HG02588 (cell line): ENCODE results near the gene CTNND2.

Experiments
- ATAC-seq: cut with Tn5 transposase; IDR thresholded peaks from one replicate; pipeline ENCODE4 v1.9.1; 2021; ENCODE audit warnings: mild to moderate bottlenecking, moderate library complexity; ENCODE audit not compliant: unreplicated experiment

The CTNND2 gene

DNA sequence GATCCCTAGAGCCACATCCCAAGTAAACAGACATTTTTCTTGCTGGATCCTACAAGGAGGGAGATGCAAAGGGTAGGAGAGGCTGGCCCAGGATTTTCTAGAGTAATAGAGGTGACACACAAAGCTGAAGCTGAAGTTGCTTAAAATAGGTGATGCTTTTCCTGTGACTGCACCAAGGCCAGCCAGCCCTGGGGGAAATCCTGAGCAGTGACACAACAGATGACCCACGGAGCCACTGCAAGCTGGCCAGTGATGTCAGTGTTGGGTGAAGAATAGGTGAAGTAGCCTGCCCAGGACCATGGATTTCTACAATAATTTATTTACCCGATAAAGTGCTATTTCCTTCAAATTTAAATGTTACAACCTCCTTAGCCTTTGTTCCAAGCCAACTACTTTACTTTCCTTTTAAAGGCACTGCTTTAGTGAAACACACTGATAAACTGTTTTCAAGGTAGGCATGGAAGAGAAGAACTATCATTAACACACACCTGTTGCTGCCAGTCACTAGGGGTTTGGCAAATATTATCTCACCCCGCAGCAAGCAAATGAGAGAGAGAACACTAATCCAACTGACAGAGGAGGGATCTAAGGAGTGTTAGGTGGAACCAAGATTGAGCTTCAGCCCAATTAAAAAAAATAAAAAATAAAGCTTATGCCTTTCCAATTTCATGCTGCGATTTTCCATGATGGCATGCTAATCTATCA is 123.5 kb downstream of the CTNND2 start:
- ATAC-seq: no peak

DNA sequence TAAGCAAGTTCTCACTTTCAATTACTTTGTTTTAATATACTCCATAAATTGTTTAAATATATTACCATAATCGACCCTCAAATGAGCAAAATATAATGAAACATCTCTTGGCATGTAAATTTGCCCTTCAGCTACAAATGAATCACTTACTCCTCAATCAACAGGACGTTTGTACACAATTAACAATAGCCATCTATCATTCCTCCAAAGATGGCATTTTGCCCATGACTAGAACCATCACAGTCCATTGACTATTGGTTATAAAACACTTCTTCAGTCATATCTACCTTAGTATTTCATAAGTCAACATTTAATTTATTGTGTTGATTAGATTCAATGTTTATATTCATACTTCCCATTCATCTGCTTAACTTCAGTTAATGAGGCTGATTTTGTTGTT is 127.2 kb downstream of the CTNND2 start:
- ATAC-seq: no peak

DNA sequence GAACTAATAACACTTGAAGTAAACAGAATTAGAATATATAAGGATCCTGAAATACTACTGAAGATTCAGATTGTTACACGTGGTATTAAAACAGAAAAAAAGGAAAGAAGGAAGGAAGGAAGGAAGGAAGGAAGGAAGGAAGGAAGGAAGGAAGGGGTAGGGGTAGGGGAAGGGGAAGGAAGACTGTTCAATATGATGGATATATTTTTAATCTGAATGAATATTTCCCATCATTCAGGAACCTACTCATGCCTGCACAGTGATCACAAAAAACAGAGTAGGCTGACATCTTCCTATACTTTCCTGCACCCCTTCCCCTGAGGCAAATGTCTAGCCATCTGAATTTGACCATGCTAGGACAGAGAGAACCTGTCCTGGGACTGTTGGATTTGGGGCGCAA is 133.9 kb downstream of the CTNND2 start:
- no peak for ATAC-seq

GRCh38 chr5:11760934-11761603 is 143.2 kb downstream of the CTNND2 start:
- ATAC-seq: no peak

DNA sequence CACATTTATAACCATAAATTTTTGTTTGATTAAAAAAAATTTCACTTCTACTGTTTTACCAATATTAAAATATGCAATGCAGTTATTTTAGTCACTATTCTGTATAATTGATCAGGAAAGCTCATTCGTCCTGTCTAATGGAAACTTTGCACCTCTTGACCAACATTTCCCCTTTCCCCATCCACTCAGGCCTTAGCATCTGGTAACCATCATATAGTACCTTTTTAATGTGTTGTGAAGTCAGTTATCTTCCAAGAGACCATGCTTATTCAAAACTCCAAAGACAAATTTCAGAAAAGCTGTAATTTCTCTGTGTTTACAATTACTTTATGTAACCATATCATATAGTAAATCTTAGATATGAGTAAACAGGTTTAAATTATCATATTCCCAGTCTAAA is 145.9 kb downstream of the CTNND2 start:
- ATAC-seq: no peak

DNA sequence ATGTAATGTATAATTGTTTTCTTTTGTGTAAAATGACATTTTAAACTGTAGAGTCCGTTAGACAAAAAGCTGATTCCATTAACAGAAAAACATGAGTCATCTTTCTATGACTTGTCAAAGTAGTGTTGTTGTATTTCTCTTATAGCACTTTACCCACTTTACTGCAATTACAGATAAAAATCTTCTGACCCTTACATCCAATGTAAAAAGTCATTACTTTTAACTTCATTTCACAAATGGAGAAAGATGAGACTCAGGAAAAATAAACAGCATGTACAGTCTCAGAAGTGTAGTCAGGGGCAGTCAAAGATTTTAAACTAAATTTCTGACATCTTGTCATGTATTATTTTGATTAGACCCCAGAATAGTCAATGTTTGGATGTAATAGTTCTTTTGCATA is 146.6 kb downstream of the CTNND2 start:
- no peak for ATAC-seq

DNA sequence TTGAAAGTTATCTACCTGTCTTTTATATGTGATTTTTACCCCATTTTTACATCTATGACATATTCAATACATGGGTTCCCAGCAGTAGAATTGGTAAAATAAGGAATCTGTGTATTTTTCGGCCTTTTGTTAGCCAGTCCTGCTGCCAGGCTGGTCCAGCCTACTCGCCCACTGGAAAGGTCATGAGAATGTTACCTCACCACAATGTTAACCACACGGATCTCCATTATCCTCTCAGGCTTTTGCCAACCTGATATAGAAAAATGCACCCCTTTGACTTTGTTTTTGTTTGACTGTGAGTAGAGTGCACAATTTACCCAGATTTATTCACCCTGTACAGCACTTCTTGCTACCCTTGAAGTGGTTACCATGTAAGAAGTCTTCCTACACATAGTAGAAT is 167.2 kb downstream of the CTNND2 start:
- ATAC-seq: no peak

- no peak for ATAC-seq
These were observed 169.9 kb downstream of the CTNND2 start for GRCh38 chr5:11734369-11734768.

DNA sequence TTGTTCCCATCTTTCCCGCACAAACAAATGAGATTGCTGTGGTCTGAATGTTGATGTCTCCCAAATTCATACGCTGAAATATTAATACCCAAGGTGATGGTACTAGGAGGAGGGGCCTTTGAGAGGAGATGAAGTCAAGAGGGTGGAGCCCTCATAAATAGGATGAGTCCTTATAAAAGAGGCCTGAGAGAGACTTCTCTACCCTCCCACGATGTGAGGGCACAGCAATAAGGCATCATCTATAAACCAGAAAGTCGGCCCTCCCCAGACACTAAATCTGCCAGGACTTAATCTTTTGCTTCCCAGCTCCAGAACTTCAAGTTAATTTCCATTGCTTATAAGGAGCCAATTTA is 170.4 kb downstream of the CTNND2 start:
- no peak for ATAC-seq

DNA sequence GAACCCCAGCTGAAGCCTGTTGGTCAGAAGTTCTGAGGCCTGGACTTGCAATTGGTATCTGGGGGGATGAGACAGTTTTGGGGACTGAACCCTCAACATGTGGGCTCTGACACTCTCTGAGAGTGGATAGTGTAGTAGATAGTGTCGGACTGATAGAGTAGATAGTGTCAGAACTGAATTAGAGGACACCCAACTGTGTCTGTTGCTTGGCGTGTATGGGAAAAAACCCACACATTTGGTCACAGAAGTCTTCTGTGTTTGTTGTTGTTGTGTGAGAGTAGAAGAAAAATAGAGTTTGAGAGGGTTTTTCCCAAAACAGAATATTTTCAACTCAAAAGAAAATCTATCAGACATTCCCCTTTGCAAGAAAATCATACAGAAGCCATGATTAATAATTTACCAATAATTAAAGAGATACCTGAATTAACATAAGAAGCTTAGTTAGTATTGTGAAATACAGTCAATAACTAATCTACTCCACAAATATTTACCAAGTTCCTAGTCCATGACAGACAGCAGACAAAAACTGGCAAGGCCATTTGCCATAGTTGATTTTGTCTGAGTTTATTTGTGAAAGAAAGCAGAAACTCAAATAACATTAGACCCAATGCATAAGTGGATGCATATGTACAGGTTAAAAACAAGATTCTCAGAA is 170.9 kb downstream of the CTNND2 start:
- ATAC-seq: no peak

DNA sequence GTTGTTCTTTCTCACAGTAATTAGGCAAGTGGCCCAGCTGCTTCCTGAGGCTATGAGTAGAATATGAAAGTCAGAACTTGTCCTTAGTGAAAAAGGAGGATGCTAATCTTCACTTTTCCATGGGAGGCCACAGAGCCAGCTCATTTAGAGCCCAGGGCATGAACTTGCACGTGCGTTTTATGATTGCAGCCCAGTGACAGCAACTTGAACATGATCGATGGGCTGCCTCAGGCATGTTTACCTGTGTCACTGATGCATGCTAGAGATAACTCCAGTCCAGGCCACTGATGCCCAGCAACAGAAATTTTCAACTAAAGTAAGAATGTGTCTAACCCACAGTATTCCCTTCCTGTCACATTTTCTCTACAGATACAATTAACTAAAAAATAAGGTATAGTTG is 179.3 kb downstream of the CTNND2 start:
- ATAC-seq: no peak

GRCh38 chr5:11719888-11720481 is 184.3 kb downstream of the CTNND2 start:
- ATAC-seq: no peak

DNA sequence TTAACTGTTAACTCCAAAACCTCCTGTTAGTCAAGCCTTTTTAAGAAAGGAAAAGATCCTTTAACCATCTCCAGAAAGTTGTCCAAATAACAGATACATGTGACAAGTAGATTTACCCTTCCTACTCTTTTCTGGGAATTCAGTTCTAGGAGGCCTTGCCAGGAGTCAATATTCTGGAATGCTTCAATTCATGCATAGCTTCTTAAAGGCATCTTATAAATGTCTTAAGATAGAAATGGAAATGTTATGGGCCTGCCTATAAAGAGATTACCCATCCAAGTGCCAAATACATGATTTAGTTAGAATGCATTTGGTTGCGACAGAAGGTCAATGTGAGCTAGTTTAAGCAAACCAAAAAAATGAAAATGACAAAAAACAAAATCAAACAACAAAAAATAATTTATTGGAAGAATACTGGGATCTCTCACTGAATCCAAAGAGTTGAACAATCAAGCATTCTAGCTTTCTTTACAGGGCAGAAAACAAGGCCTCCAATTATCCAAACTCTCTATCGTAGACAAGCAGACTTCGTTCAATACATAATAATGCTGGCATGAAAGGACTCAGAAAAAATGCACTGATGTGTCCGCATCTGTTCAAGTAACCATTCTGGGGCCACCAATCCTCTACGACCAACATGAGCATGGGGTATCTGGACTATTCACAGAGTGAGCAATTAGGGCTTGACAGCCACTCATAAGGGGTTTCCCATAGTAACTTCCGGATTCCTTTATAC is 188.6 kb downstream of the CTNND2 start:
- ATAC-seq: no peak

GRCh38 chr5:11711932-11712331 is 192.3 kb downstream of the CTNND2 start:
- ATAC-seq: no peak

- ATAC-seq: no peak
These were observed 195.2 kb downstream of the CTNND2 start for GRCh38 chr5:11709021-11709420.

GRCh38 chr5:11704916-11705315 is 199.3 kb downstream of the CTNND2 start:
- no peak for ATAC-seq

GRCh38 chr5:11700391-11700790 is 203.9 kb downstream of the CTNND2 start:
- ATAC-seq: no peak

DNA sequence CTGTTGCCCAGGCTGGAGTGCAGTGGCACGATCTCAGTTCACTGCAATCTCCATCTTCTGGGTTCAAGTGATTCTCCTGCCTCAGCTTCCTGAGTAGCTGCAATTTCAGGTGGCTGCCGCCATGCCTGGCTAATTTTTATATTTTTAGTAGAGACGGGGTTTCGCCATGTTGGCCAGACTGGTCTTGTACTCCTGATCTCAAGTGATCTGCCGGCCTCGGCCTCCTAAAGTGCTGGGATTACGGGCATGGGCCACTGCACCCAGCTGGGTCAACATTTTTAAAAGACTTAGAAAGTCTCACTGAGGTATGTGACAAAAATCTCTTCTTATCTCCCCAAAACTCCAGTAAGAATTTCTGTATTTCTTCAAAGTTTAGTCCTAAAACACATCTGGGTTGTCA is 211.6 kb downstream of the CTNND2 start:
- no peak for ATAC-seq

DNA sequence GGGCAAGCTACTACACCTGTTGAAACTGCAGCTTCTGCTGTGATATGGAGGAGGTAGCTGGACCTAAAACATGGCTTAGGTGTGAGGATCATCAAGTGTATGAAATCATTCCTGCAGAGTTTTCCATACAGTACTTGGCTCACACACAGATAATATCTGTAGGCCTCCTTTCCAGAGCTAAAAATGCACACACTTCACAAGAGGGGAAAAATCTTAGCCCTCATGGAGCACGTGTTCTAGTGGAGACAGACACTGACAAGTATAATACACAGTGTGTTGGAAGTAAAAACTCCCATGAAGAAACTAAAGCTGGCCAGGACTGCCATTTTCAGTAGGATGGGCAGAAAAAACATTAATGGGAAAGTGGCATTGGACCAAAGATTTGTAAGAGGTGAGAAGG is 216.7 kb downstream of the CTNND2 start:
- ATAC-seq: no peak

DNA sequence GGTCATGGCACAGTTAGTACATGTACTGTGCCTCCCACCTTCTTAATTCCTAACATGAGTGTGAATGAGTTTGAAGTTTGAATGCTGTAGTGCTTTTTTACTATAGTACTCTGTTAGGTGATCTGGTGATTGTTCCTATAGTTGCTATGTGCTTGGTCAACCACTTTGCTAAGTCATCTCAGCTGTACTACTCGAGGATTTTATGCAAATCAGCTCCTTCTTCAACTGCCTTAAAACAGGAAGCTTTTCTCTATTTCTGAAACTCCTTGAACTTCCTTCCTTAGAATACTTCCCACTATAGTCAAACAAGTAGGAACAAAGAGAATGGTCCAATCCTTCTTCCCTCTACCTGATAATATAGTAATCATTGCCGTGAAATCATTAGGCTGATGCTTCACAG is 219.6 kb downstream of the CTNND2 start:
- ATAC-seq: no peak

- ATAC-seq: no peak
These were observed 220.6 kb downstream of the CTNND2 start for GRCh38 chr5:11683666-11684065.
